Stimulated activated CD4-positive, alpha-beta T cell treated with anti-CD3 and anti-CD28 coated beads, Interleukin-15, amount 100 ng/mL, for 1 hour (primary cell): ENCODE measurements around the gene APEH.
A peak's percentile ranks its signal among the peaks of the same experiment; 100 is the strongest.

ENCODE experiments used
- DNase-seq, 2 donors: peaks; one replicate each; pipeline ENCODE4 v3.0.0-alpha.2; 2020; ENCODE audit warnings: low read depth in 1 of 2, low spot score in 1 of 2

APEH gene

GRCh38 chr3:49711489-49711888 is 37.3 kb downstream of the APEH start:
- DNase-seq = no peak

- no peak for DNase-seq
Measured at GRCh38 chr3:49712166-49712565, 38.0 kb downstream of the APEH start.

- no peak for DNase-seq
Measured at GRCh38 chr3:49712631-49713317, 38.6 kb downstream of the APEH start.

GRCh38 chr3:49713336-49714105 is 39.4 kb downstream of the APEH start:
- no peak for DNase-seq

- no peak for DNase-seq
Measured at GRCh38 chr3:49714728-49715550, 40.8 kb downstream of the APEH start.

GRCh38 chr3:49715611-49716121 is 41.5 kb downstream of the APEH start:
- DNase-seq = no peak

GRCh38 chr3:49716169-49716568 is 42.0 kb downstream of the APEH start:
- no peak for DNase-seq

- no peak for DNase-seq
Measured at GRCh38 chr3:49716691-49717210, 42.6 kb downstream of the APEH start.

- DNase-seq = no peak
Measured at GRCh38 chr3:49717211-49717958, 43.2 kb downstream of the APEH start.

- no peak for DNase-seq
Measured at GRCh38 chr3:49717959-49718857, 44.1 kb downstream of the APEH start.

GRCh38 chr3:49718858-49719213 is 44.7 kb downstream of the APEH start:
- no peak for DNase-seq

GRCh38 chr3:49719214-49719884 is 45.2 kb downstream of the APEH start, which contains the start of gene AMIGO3:
TSS of gene AMIGO3 (minus strand) at chr3:49719684. CDS start at chr3:49719465, 219 bp downstream.
- peak; percentile 72 to 82 for DNase-seq

- no peak for DNase-seq
Measured at GRCh38 chr3:49720855-49721595, 46.9 kb downstream of the APEH start.

GRCh38 chr3:49721596-49721895 is 47.4 kb downstream of the APEH start:
- DNase-seq = no peak

GRCh38 chr3:49721896-49722781 is 48.0 kb downstream of the APEH start:
- no peak for DNase-seq

- DNase-seq = no peak
Measured at GRCh38 chr3:49722896-49723295, 48.7 kb downstream of the APEH start.

GRCh38 chr3:49723296-49723627 is 49.1 kb downstream of the APEH start:
- peak; percentile 26 to 34 for DNase-seq
